Liver (tissue), 9 donors: ENCODE data around the gene MYBPHL. TPM values are rescaled to one million over a fixed set of nuclear protein-coding genes. Genes with fewer than 3 reads are reported as not detected.

Experiments
- DNase-seq: peaks from one replicate; pipeline ENCODE4 v3.0.0-alpha.2; 2017; ENCODE audit warnings: low spot score
- H3K27ac ChIP-seq, 2 donors: one replicate each; pipeline ENCODE4 v1.7.0; 2013; ENCODE audit warnings: inconsistent platforms in 2 of 2, low read length in 2 of 2, control low read depth in 1 of 2, low read depth in 1 of 2, mild to moderate bottlenecking in 1 of 2
- H3K27me3 ChIP-seq, 4 donors: one replicate each; pipeline versions ENCODE4 v1.6.1 to v1.7.0; 2013; ENCODE audit warnings: low read length in 3 of 4, inconsistent platforms in 1 of 4, mild to moderate bottlenecking in 1 of 4, moderate library complexity in 1 of 4; ENCODE audit not compliant: control insufficient read depth in 4 of 4, insufficient read depth in 4 of 4
- H3K36me3 ChIP-seq, 4 donors: one replicate each; pipeline versions ENCODE4 v1.6.1 to v1.7.0; 2013; ENCODE audit warnings: low read length in 3 of 4, mild to moderate bottlenecking in 3 of 4, low read depth in 1 of 4, moderate library complexity in 1 of 4; ENCODE audit not compliant: control insufficient read depth in 4 of 4, insufficient read depth in 3 of 4
- H3K4me1 ChIP-seq, 4 donors: one replicate each; pipeline versions ENCODE4 v1.6.1 to v1.7.0; 2013; ENCODE audit warnings: low read length in 3 of 4, mild to moderate bottlenecking in 3 of 4, moderate library complexity in 1 of 4; ENCODE audit not compliant: control insufficient read depth in 4 of 4, insufficient read depth in 4 of 4
- H3K4me3 ChIP-seq, 3 donors: one replicate each; pipeline versions ENCODE4 v1.6.1 to v1.7.0; 2013; ENCODE audit warnings: low read length in 3 of 3, control low read depth in 1 of 3, low read depth in 1 of 3, mild to moderate bottlenecking in 1 of 3
- H3K9ac ChIP-seq, 2 donors: one replicate each; pipeline ENCODE4 v1.7.0; 2013; ENCODE audit warnings: low read length in 2 of 2, mild to moderate bottlenecking in 2 of 2, moderate library complexity in 2 of 2, control low read depth in 1 of 2, low read depth in 1 of 2
- H3K9me3 ChIP-seq, 4 donors: one replicate each; pipeline versions ENCODE4 v1.6.1 to v1.7.0; 2013; ENCODE audit warnings: low read length in 3 of 4; ENCODE audit not compliant: control insufficient read depth in 4 of 4
- ATF3 ChIP-seq: IDR thresholded peaks from 2 replicates; pipeline ENCODE4 v1.6.1; 2016; ENCODE audit warnings: antibody characterized with exemption
- EGR1 ChIP-seq, 2 donors: IDR thresholded peaks; 2 replicates each; pipeline ENCODE4 v1.6.1; 2016 to 2018; ENCODE audit warnings: antibody characterized with exemption in 2 of 2, low read depth in 2 of 2
- FOXA2 ChIP-seq: IDR thresholded peaks from 2 replicates; pipeline ENCODE4 v1.6.1; 2016; ENCODE audit warnings: antibody characterized with exemption
- GABPA ChIP-seq, 2 donors: IDR thresholded peaks in 1 of 2; conservative IDR thresholded peaks in 1 of 2; 2 replicates each; pipeline ENCODE4 v1.6.1; 2016; ENCODE audit warnings: antibody characterized with exemption in 2 of 2, mild to moderate bottlenecking in 1 of 2, moderate library complexity in 1 of 2
- HNF4A ChIP-seq, 2 donors: conservative IDR thresholded peaks; 2 replicates each; pipeline ENCODE4 v1.6.1; 2016; ENCODE audit warnings: antibody characterized with exemption in 2 of 2, mild to moderate bottlenecking in 2 of 2
- HNF4G ChIP-seq: IDR thresholded peaks from 2 replicates; pipeline ENCODE4 v1.6.1; 2016; ENCODE audit warnings: antibody characterized with exemption
- NR2F2 ChIP-seq: IDR thresholded peaks from 2 replicates; pipeline ENCODE4 v1.6.1; 2016; ENCODE audit warnings: antibody characterized with exemption
- RAD21 ChIP-seq, 2 donors: IDR thresholded peaks; 2 replicates each; pipeline ENCODE4 v1.6.1; 2016; ENCODE audit warnings: antibody characterized with exemption in 2 of 2, mild to moderate bottlenecking in 2 of 2
- SP1 ChIP-seq: IDR thresholded peaks from 2 replicates; pipeline ENCODE4 v1.6.1; 2018; ENCODE audit warnings: antibody characterized with exemption, mild to moderate bottlenecking
- TAF1 ChIP-seq: conservative IDR thresholded peaks from 2 replicates; pipeline ENCODE4 v1.6.1; 2016; ENCODE audit warnings: antibody characterized with exemption, mild to moderate bottlenecking
- WGBS: extraction: QIAGEN DNeasy Blood & Tissue Kit; methylation state at CpG from one replicate; pipeline ENCODE4 v1.1.7; 2013; 5-methylcytosine and 5-hydroxymethylcytosine counted together
- polyA plus RNA-seq, 2 donors: library from polyadenylated mRNA; stranded (reverse) in 1 of 2; unstranded in 1 of 2; fragments of 200-250 nt in 1 of 2; fragments of >200 nt in 1 of 2; fragmentation: Nextera tagmentation in 1 of 2; extraction: Ambion mirVana in 1 of 2; gene quantifications; one replicate each; pipeline versions ENCODE4 v1.2.1 to v1.2.3, GENCODE V29; 2013 to 2015
- total RNA-seq, 2 donors: library from RNA; depleted of rRNA; stranded (reverse); fragments of >200 nt; gene quantifications; one replicate each; pipeline ENCODE4 v1.2.3, GENCODE V29; 2014
- TF ChIP-seq, protein P1 (sequence below): IDR thresholded peaks from 2 replicates; pipeline ENCODE4 v1.6.1; 2016; ENCODE audit warnings: antibody characterized with exemption
- TF ChIP-seq, protein P2 (sequence below): IDR thresholded peaks from 2 replicates; pipeline ENCODE4 v1.6.1; 2016; ENCODE audit warnings: antibody characterized with exemption
- donor health status: healthy.
- donor health status: healthy.
- donor health status: healthy.
- donor health status: healthy.
- donor health status: healthy.

MYBPHL gene
- total and polyA plus RNA-seq, 4 donors: not detected

GRCh38 chr1:109314795-109315194 is 8.0 kb upstream of the MYBPHL start:
- Histone ChIP-seq H3K4me1 (peaks cover 0 to 9% (median 4%) of the 10 kb centered on the region in 4 donors), H3K27me3 (no peaks in the 10 kb centered on the region), H3K4me3 (no peak overlapping the region), H3K9ac (no peak overlapping the region), H3K9me3 (no peaks in the 10 kb centered on the region), H3K36me3 (no peaks in the 10 kb centered on the region), H3K27ac (no peak overlapping the region)
- TF ChIP-seq FOXA2: no peak
- DNase-seq: no peak
- WGBS: 100% methylated on average over 1 of the region's 1 CpG

GRCh38 chr1:109312978-109313775 is 6.4 kb upstream of the MYBPHL start:
- H3K9ac ChIP-seq: no peak overlapping the region
- no peak overlapping the region for H3K27ac ChIP-seq
- no peaks in the 10 kb centered on the region for H3K27me3 ChIP-seq
- no peaks in the 10 kb centered on the region for H3K9me3 ChIP-seq
- 57% methylated on average over 12 of the region's 12 CpGs for WGBS
- H3K4me1 ChIP-seq: peaks cover 0 to 19% (median 8%) of the 10 kb centered on the region in 4 donors
- TF ChIP-seq HNF4A (conservative IDR thresholded peaks at IDR 0.05) (peak in 1 of 2 donors; percentile 9), RAD21 (IDR thresholded peaks at IDR 0.05) (no peak), EGR1 (IDR thresholded peaks at IDR 0.05; ENCODE audit: low read depth in 2 of 2) (no peak), ATF3 (no peak), TAF1 (no peak), GABPA (IDR thresholded peaks at IDR 0.05 in 1 of 2, conservative IDR thresholded peaks at IDR 0.05 in 1 of 2) (no peak), SP1 (no peak), NR2F2 (no peak)
- TF ChIP-seq, protein P1, sequence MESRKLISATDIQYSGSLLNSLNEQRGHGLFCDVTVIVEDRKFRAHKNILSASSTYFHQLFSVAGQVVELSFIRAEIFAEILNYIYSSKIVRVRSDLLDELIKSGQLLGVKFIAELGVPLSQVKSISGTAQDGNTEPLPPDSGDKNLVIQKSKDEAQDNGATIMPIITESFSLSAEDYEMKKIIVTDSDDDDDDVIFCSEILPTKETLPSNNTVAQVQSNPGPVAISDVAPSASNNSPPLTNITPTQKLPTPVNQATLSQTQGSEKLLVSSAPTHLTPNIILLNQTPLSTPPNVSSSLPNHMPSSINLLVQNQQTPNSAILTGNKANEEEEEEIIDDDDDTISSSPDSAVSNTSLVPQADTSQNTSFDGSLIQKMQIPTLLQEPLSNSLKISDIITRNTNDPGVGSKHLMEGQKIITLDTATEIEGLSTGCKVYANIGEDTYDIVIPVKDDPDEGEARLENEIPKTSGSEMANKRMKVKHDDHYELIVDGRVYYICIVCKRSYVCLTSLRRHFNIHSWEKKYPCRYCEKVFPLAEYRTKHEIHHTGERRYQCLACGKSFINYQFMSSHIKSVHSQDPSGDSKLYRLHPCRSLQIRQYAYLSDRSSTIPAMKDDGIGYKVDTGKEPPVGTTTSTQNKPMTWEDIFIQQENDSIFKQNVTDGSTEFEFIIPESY: no peak
- no peak overlapping the region for H3K4me3 ChIP-seq
- no peaks in the 10 kb centered on the region for H3K36me3 ChIP-seq
- DNase-seq: no peak

- 97% methylated on average over 2 of the region's 2 CpGs for WGBS
- TF ChIP-seq, protein P2, sequence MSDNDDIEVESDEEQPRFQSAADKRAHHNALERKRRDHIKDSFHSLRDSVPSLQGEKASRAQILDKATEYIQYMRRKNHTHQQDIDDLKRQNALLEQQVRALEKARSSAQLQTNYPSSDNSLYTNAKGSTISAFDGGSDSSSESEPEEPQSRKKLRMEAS: no peak
- no peak for TF ChIP-seq HNF4G
- TF ChIP-seq GABPA (IDR thresholded peaks at IDR 0.05 in 1 of 2, conservative IDR thresholded peaks at IDR 0.05 in 1 of 2): no peak
These were observed 5.4 kb upstream of the MYBPHL start for GRCh38 chr1:109312246-109312645.

More at GRCh38 chr1:109312246-109312645, 5.4 kb upstream of the MYBPHL start:
- Histone ChIP-seq H3K4me1 (peaks cover 0 to 19% (median 8%) of the 10 kb centered on the region in 4 donors), H3K4me3 (no peak overlapping the region), H3K9ac (no peak overlapping the region), H3K9me3 (no peaks in the 10 kb centered on the region), H3K36me3 (no peaks in the 10 kb centered on the region), H3K27ac (no peak overlapping the region), H3K27me3 (no peaks in the 10 kb centered on the region)
- no peak for DNase-seq
